Esophagus squamous epithelium (tissue), 4 donors: Measurements from ENCODE around the gene GPRIN3.

Source experiments
- CTCF ChIP-seq, 6 experiments: fragments of 450-650 bp in 4 of 6; fragments of 200-600 bp in 2 of 6; sonication (generic) in 2 of 6; IDR thresholded peaks; one replicate each; pipeline ENCODE4 v1.5.1; 2016 to 2019; ENCODE audit warnings: antibody characterized with exemption in 6 of 6, mild to moderate bottlenecking in 4 of 6, moderate library complexity in 4 of 6
- POLR2A ChIP-seq, 4 donors: fragments of 450-650 bp; IDR thresholded peaks; one replicate each; pipeline ENCODE4 v1.6.1; 2017; ENCODE audit warnings: antibody characterized with exemption in 4 of 4, mild to moderate bottlenecking in 4 of 4, moderate library complexity in 3 of 4

GRCh38 chr4:89307446-89308160, at the start of gene GPRIN3:
- TF ChIP-seq CTCF (IDR thresholded peaks at IDR 0.05) (no peak), POLR2A (IDR thresholded peaks at IDR 0.05) (peak in 1 of 4 donors; percentile 38)
